Activated naive CD4-positive, alpha-beta T cell treated with anti-CD3 and anti-CD28 coated beads, Interleukin-2, amount 10 ng/mL, durations not matched to agents 5 hours and 36 hours (primary cell): ENCODE measurements around the gene SEC24B. TPM values are rescaled to one million over a fixed set of nuclear protein-coding genes. Genes with fewer than 3 reads are reported as not detected.
A peak's percentile ranks its signal among the peaks of the same experiment; 100 is the strongest.

ENCODE experiments used
- microRNA-seq: library from miRNA; unstranded; fragments of <30 nt; microRNA quantifications from one replicate; pipeline ENCODE4 v1.2.0, GENCODE V29; 2022; ENCODE audit warnings: borderline microRNAs expressed, borderline replicate concordance
- total RNA-seq, 2 experiments: library from RNA; stranded (reverse); gene quantifications; one replicate each; pipeline ENCODE4 v1.2.3, GENCODE V29; 2021

The SEC24B gene
- 10 to 100 TPM; 25.9 to 26.9 TPM for total RNA-seq

DNA sequence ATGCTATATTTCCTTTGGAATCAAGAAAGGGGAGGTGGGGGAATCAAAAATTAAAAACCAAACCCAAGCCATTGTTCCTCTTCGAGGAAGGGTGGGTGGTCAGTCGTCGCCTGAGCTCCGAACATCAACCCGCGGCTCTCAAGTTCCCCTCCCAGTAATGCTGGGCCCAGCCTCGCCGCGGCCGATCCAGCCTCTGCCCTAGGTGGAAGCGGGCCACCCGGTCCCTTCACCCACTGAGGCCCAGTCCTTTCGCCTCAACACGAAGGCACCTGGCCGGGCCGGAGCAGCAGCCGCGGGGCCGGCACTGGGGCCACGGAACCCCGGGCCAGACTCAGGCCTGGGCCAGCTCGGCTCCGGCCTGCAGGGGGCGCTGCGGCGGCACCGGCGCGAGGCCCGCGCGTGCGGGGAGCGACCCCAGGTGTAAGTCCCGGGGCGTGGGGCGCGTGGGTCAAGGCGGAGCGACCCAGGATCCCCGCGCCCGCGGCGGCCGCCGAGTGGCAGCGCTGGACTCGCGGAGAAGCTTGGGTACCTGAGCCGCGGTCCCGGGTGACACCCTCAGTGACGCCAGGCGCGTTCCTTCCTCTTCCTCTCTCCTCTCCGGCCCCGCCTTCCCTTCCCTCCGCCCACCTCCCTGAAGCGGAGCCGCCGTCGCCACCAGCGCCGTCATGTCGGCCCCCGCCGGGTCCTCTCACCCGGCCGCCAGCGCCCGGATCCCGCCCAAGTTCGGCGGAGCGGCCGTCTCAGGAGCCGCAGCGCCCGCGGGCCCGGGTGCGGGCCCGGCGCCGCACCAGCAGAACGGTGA lies at the start of gene SEC24B:
Gene SEC24B, plus strand, starts transcription at position 611 of the 802 bp plus-strand sequence. Its CDS starts 55 bp downstream, at position 666.

DNA sequence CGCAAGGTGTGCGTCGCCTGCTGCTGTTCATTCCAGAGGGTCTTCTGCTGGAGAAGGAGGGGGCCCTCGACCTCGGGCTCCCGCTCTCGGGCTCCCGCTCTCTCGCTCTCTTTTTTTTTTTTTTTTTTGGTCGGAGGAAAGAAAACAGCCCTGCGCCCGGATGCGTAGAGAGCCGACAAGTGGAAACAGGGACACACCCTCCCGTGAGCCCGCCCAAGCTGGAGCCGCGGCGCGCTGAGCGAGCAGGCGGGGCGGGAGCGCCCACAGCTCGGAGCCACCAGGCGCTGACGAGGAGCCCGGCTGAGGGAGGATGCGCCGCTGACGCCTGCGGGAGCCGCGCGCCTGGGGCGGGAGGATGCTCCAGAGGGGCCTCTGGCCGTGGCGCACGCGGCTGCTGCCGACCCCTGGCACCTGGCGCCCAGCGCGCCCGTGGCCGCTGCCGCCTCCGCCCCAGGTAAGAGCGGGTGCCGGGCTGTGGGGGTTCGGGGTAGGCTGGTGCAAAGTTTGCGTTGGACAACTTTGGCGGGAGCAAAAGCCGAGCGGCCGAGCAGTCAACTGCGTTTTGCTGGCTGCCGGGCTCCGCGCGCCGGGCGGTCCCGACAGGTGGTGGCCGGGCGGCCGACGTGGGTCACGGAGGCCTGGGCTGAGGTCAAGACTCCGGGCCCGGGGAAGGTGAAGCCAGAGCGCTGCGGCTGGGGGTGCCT lies 126.5 kb downstream of the SEC24B start, which contains the start of gene MCUB:
Gene MCUB, plus strand, starts transcription at position 264 of the 704 bp plus-strand sequence. Its CDS starts 92 bp downstream, at position 356.

Small RNA genes within 50 kb of the gene (microRNA-seq; reads per million reads assigned to microRNA genes)
- 3.3 reads per million, percentile 20 among the genes with 10 or more reads in this experiment for gene MIR576

Other genes starting within 250 kb of the SEC24B start
- gene COL25A1, start 131.2 kb upstream of the SEC24B start, total RNA-seq: under 1 TPM; 0.03 to 0.07 TPM
- gene MCUB, start 126.4 kb downstream of the SEC24B start, total RNA-seq: 100 to 1,000 TPM; 136 to 146 TPM